Upper lobe of left lung (tissue), 6 donors: ENCODE data around the gene PPP2R2B. TPM values are rescaled to one million over a fixed set of nuclear protein-coding genes. Genes with fewer than 3 reads are reported as not detected.

Experiments
- ATAC-seq, 2 donors: fragments of 200-7000 bp; cut with Tn5 transposase; one replicate each; pipeline ENCODE4 v1.9.1; 2022; ENCODE audit warnings: mild to moderate bottlenecking in 2 of 2, moderate library complexity in 2 of 2; ENCODE audit not compliant: low FRiP score in 2 of 2
- DNase-seq, 2 donors: peaks; one replicate each; pipeline ENCODE4 v3.0.0-alpha.2; 2019 to 2020
- H3K27ac ChIP-seq, 4 donors: fragments of 200-600 bp; sonication (generic); one replicate each; pipeline ENCODE4 v1.5.1; 2016 to 2019
- H3K27me3 ChIP-seq, 4 donors: fragments of 200-600 bp; sonication (generic); one replicate each; pipeline ENCODE4 v1.5.1; 2017 to 2019
- H3K36me3 ChIP-seq, 4 donors: fragments of 200-600 bp; sonication (generic); one replicate each; pipeline ENCODE4 v1.5.1; 2016 to 2019
- H3K4me1 ChIP-seq, 4 donors: fragments of 200-600 bp; sonication (generic); one replicate each; pipeline ENCODE4 v1.5.1; 2018 to 2019
- H3K4me3 ChIP-seq, 4 donors: fragments of 200-600 bp; sonication (generic); one replicate each; pipeline ENCODE4 v1.5.1; 2017 to 2019; ENCODE audit warnings: mild to moderate bottlenecking in 2 of 4, moderate library complexity in 1 of 4
- H3K9me3 ChIP-seq, 4 donors: fragments of 200-600 bp; sonication (generic); one replicate each; pipeline ENCODE4 v1.5.1; 2018 to 2019
- CTCF ChIP-seq, 6 experiments: fragments of 450-650 bp in 4 of 6; fragments of 200-600 bp in 2 of 6; sonication (generic) in 2 of 6; IDR thresholded peaks; one replicate each; pipeline ENCODE4 v1.5.1; 2016 to 2019; ENCODE audit warnings: antibody characterized with exemption in 6 of 6
- EP300 ChIP-seq, 4 donors: sonication (generic); formaldehyde crosslinking; IDR thresholded peaks; one replicate each; pipeline ENCODE4 v1.5.1; 2017; ENCODE audit warnings: antibody characterized with exemption in 4 of 4, control low read depth in 2 of 4
- POLR2A ChIP-seq, 4 donors: fragments of 450-650 bp; IDR thresholded peaks; one replicate each; pipeline ENCODE4 v1.5.1; 2016 to 2017; ENCODE audit warnings: antibody characterized with exemption in 4 of 4, mild to moderate bottlenecking in 2 of 4
- POLR2AphosphoS5 ChIP-seq, 2 donors: sonication (generic); formaldehyde crosslinking; IDR thresholded peaks; one replicate each; pipeline ENCODE4 v1.5.1; 2017; ENCODE audit warnings: antibody characterized with exemption in 2 of 2
- WGBS, 2 donors: methylation state at CpG; one replicate each; pipeline ENCODE4 v1.1.5; 2017 to 2018; 5-methylcytosine and 5-hydroxymethylcytosine counted together
- total RNA-seq, 6 donors: library from RNA; depleted of rRNA in 4 of 6; stranded (reverse); fragments of >200 nt in 4 of 6; gene quantifications; one replicate each; pipeline versions ENCODE4 v1.1.0 to v1.2.1, GENCODE V29; 2016 to 2021
- donor health status: DM: no; HTN: no; CAD: no; lungs with moderate emphysema.
- donor health status: DM: no; HTN: yes; CAD: no; lungs with severe emphysema.

The PPP2R2B gene
- total RNA-seq, 6 donors from 2014 or later, result 0.49 to 7.4 (median 1.3) TPM

GRCh38 chr5:146851133-146851532 is 27.4 kb downstream of the PPP2R2B start:
- Histone ChIP-seq H3K36me3 (no peaks in the 10 kb centered on the region), H3K27me3 (no peaks in the 10 kb centered on the region), H3K4me3 (no peak overlapping the region), H3K9me3 (no peaks in the 10 kb centered on the region), H3K4me1 (no peaks in the 10 kb centered on the region), H3K27ac (no peak overlapping the region)
- no peak for TF ChIP-seq POLR2AphosphoS5 (IDR thresholded peaks at IDR 0.05)
- no peak for TF ChIP-seq EP300 (IDR thresholded peaks at IDR 0.05)
- no peak for TF ChIP-seq CTCF (IDR thresholded peaks at IDR 0.05)
- no peak for TF ChIP-seq POLR2A (IDR thresholded peaks at IDR 0.05)
- no peak for DNase-seq
- ATAC-seq, result no peak

DNA sequence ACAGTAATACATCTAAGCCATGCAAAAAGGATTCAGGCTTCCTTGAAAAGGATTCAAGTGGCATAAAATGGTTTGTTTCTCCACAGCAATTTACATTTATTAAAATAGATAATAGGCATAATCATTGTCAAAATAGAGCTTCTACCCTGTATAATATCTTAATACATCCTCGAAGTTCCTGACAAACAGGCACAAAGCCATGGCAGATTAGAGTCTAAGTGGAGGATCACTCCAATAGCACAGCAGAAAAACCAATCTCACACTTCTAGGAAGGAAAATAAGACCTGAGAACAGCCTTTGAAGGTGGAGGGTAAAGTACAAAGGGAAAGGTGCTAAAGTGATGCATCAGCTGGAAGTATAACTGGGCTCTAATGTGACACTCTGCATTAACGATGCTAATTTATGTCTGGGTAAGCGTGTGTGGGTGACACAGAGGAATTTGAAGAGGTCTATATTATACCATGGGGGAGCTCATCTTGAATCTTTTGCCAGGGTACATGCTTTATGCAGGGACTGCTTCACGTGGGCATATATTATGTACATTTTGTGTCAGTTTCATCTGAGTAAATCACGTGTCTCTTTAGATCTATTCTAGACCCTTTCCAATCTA is 28.8 kb downstream of the PPP2R2B start:
- Histone ChIP-seq H3K9me3 (no peaks in the 10 kb centered on the region), H3K4me1 (no peaks in the 10 kb centered on the region), H3K36me3 (no peaks in the 10 kb centered on the region), H3K4me3 (no peak overlapping the region), H3K27ac (no peak overlapping the region), H3K27me3 (no peaks in the 10 kb centered on the region)
- TF ChIP-seq CTCF (IDR thresholded peaks at IDR 0.05), result no peak
- no peak for DNase-seq
- 74 to 86% methylated on average over 5 of the region's 5 CpGs for WGBS, 2 donors
- no peak for ATAC-seq

- no peaks in the 10 kb centered on the region for H3K9me3 ChIP-seq
- no peak overlapping the region for H3K27ac ChIP-seq
- no peaks in the 10 kb centered on the region for H3K36me3 ChIP-seq
- DNase-seq (no peak), ATAC-seq (no peak)
- H3K27me3 ChIP-seq, result no peaks in the 10 kb centered on the region
- 73 to 82% methylated on average over 1 of the region's 1 CpG for WGBS, 2 donors
- H3K4me1 ChIP-seq, result no peaks in the 10 kb centered on the region
- TF ChIP-seq POLR2AphosphoS5 (IDR thresholded peaks at IDR 0.05) (no peak), CTCF (IDR thresholded peaks at IDR 0.05) (no peak)
- H3K4me3 ChIP-seq, result no peak overlapping the region
These were observed 30.4 kb downstream of the PPP2R2B start for GRCh38 chr5:146848133-146848532.

- DNase-seq, result no peak
These were observed 38.5 kb downstream of the PPP2R2B start for GRCh38 chr5:146840016-146840415.

More at GRCh38 chr5:146840016-146840415, 38.5 kb downstream of the PPP2R2B start:
- no peaks in the 10 kb centered on the region for H3K9me3 ChIP-seq
- H3K27ac ChIP-seq, result no peak overlapping the region
- TF ChIP-seq CTCF (IDR thresholded peaks at IDR 0.05), result no peak
- no peak for TF ChIP-seq EP300 (IDR thresholded peaks at IDR 0.05)
- no peak for TF ChIP-seq POLR2A (IDR thresholded peaks at IDR 0.05)
- TF ChIP-seq POLR2AphosphoS5 (IDR thresholded peaks at IDR 0.05), result no peak
- H3K36me3 ChIP-seq, result no peaks in the 10 kb centered on the region
- H3K4me1 ChIP-seq, result no peaks in the 10 kb centered on the region
- no peak overlapping the region for H3K4me3 ChIP-seq
- H3K27me3 ChIP-seq, result no peaks in the 10 kb centered on the region
- ATAC-seq, result no peak
- 52 to 77% methylated on average over 2 of the region's 2 CpGs for WGBS, 2 donors
